ENCODE data around the gene TRABD. TPM values are rescaled to one million over a fixed set of nuclear protein-coding genes. Genes with fewer than 3 reads are reported as not detected.
"Not testable (repeated sequence)": the region's sequence is repeated elsewhere in the genome, so short reads cannot be mapped to it uniquely, and the experiment has no call there.

Gene TRABD
- total RNA-seq, 2 donors from 2014 or later: 108 to 125 TPM

DNA sequence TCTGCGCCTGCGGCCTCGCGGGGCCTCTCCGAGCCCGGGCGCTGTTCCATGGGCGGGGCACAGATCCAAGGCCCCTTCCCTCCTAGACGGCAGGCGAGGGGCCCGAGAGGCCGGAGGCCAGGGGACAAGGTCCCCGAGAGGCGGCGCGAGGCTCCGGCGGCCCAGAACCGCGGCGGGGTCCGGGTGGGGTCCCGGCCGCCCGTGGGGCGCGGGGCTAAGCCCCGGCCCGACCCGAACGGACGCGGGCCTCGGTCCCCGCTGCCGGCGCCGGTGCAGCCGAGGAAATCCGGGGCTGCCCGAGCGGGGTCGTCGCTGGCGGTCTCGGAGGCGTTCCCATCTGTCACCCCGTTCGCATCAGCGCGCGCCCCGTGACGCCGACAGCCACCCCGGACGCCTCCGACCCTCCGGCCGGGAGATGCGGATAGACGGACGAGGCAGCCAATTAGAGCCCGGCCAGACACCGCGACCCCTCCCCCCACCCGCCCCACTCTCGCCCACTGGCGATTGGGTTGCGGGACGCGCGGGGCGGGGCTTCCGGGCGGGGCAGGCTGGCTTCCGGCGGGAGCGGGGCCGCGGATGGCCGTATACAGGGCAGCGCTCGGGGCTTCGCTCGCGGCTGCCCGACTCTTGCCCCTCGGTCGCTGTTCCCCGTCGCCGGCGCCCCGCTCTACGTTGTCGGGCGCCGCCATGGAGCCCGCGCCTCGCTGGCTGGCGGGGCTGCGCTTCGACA is 14.9 kb downstream of the TRABD start, which contains the start of gene SELENOO:
Gene SELENOO, plus strand, starts transcription at position 551 of the 730 bp plus-strand sequence. Its CDS starts 26 bp downstream, at position 577.
- Mint-ChIP-seq H3K27me3 (ENCODE audit: low read depth) (no peaks in the 10 kb centered on the region), H3K4me1 (ENCODE audit: low read depth) (peaks cover 34% of the 10 kb centered on the region), H3K36me3 (ENCODE audit: insufficient read depth in 2 of 2) (peaks cover 4 to 5% of the 10 kb centered on the region in 2 donors), H3K9me3 (no peaks in the 10 kb centered on the region), H3K27ac (no peak within 1 kb of the TSS), H3K4me3 (peak within 1 kb of the TSS; percentile 83 to 91)
- DNase-seq (peak; percentile 94), ATAC-seq (replicated peaks in 1 of 2) (peak; percentile 89 to 91)

DNA sequence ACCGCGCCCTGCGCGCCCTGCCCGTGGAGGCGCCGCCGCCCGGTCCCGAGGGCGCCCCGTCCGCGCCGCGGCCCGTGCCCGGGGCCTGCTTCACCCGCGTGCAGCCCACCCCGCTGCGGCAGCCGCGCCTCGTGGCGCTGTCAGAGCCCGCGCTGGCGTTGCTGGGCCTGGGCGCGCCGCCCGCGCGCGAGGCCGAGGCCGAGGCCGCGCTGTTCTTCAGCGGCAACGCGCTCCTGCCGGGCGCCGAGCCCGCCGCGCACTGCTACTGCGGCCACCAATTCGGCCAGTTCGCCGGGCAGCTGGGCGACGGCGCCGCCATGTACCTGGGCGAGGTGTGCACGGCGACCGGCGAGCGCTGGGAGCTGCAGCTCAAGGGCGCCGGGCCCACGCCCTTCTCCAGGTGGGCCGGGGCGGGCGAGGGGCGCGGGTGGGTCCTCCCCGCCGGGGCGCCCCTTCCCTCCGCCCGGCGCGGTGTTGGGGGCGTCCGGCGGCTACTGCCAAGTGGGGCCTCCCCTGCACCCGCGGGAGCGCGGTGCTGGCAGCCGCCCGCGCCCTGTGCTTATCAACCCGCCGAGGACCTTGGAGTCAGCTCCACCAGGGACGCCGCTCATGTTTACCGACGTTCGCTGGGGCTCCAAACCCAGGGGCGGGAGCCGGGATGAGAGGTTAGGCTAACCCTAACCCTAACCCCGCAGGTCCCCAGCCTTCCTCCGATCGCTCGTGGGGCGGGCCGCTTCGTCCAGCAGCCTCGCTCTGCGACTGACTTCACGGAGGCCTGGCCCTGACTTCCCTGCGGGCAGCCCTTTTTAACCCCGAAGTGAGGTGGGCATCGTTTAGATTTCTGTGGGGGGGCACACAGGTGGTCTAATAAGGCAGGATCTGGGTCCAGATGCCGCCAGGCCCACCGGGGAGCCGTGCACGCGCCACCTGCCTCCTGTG is 15.7 kb downstream of the TRABD start:
- DNase-seq (no peak), ATAC-seq (replicated peaks in 1 of 2) (peak; percentile 41 to 42)
- Mint-ChIP-seq H3K36me3 (ENCODE audit: insufficient read depth in 2 of 2) (peaks cover 4 to 5% of the 10 kb centered on the region in 2 donors), H3K27me3 (ENCODE audit: low read depth) (no peaks in the 10 kb centered on the region), H3K4me1 (ENCODE audit: low read depth) (peaks cover 34% of the 10 kb centered on the region), H3K9me3 (no peaks in the 10 kb centered on the region), H3K27ac (peak overlapping the region; percentile 83), H3K4me3 (peak overlapping the region; percentile 83 to 91)

DNA sequence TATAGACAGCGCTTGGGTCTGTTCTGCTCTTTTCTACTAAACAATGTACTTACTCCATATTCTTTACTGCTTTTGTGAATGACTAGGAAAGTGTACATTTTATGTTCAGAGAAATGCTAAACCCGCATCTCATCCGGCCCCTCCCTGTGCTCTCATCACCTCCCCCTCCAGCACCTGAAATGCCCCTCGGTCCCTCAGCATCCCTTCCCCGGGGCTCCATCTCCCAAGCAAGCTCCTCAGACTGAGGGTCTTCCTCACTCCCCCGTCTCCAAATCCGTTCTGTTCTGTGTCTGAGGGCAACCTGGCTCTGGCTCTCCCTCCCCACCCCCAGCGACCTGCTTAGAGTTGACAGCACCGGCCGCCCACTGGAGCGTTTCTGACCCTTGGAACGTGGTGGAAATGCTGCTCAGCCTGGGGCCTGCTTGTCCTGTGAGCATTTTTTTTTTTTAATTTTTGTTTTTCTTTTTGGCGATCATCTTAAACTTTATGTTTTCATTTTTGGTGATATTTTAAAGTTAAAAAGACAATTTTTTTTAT is 16.5 kb downstream of the TRABD start:
- ATAC-seq (replicated peaks in 1 of 2) (no peak), DNase-seq (no peak)
- Mint-ChIP-seq H3K4me1 (ENCODE audit: low read depth) (peaks cover 34% of the 10 kb centered on the region), H3K27ac (peak overlapping the region; percentile 83), H3K36me3 (ENCODE audit: insufficient read depth in 2 of 2) (peaks cover 4 to 5% of the 10 kb centered on the region in 2 donors), H3K27me3 (ENCODE audit: low read depth) (no peaks in the 10 kb centered on the region), H3K9me3 (no peaks in the 10 kb centered on the region), H3K4me3 (peak overlapping the region; percentile 83 to 91)

- ATAC-seq (replicated peaks in 1 of 2) (no peak), DNase-seq (no peak)
- peaks cover 1 to 4% of the 10 kb centered on the region in 2 donors for H3K36me3 Mint-ChIP-seq (ENCODE audit: insufficient read depth in 2 of 2)
- peaks cover 34% of the 10 kb centered on the region for H3K4me1 Mint-ChIP-seq (ENCODE audit: low read depth)
- H3K4me3 Mint-ChIP-seq: no peak overlapping the region
- H3K27me3 Mint-ChIP-seq (ENCODE audit: low read depth): no peaks in the 10 kb centered on the region
- no peak overlapping the region for H3K27ac Mint-ChIP-seq
- no peaks in the 10 kb centered on the region for H3K9me3 Mint-ChIP-seq
Measured at GRCh38 chr22:50203288-50203687, 17.6 kb downstream of the TRABD start.

GRCh38 chr22:50204571-50204970 is 18.9 kb downstream of the TRABD start:
- ATAC-seq (replicated peaks in 1 of 2) (no peak), DNase-seq (no peak)
- Mint-ChIP-seq H3K9me3 (no peaks in the 10 kb centered on the region), H3K27ac (no peak overlapping the region), H3K4me1 (ENCODE audit: low read depth) (peaks cover 32% of the 10 kb centered on the region), H3K4me3 (no peak overlapping the region), H3K36me3 (ENCODE audit: insufficient read depth in 2 of 2) (peaks cover 1 to 4% of the 10 kb centered on the region in 2 donors), H3K27me3 (ENCODE audit: low read depth) (no peaks in the 10 kb centered on the region)

GRCh38 chr22:50204998-50205397 is 19.3 kb downstream of the TRABD start:
- not testable (repeated sequence) for ATAC-seq (replicated peaks in 1 of 2); DNase-seq; H3K9me3 Mint-ChIP-seq; H3K27me3 Mint-ChIP-seq (ENCODE audit: low read depth); H3K36me3 Mint-ChIP-seq (ENCODE audit: insufficient read depth in 2 of 2)
- peaks cover 32% of the 10 kb centered on the region for H3K4me1 Mint-ChIP-seq (ENCODE audit: low read depth)
- peak overlapping the region in 1 of 2 donors; percentile 20 for H3K4me3 Mint-ChIP-seq
- H3K27ac Mint-ChIP-seq: peak overlapping the region; percentile 5

DNA sequence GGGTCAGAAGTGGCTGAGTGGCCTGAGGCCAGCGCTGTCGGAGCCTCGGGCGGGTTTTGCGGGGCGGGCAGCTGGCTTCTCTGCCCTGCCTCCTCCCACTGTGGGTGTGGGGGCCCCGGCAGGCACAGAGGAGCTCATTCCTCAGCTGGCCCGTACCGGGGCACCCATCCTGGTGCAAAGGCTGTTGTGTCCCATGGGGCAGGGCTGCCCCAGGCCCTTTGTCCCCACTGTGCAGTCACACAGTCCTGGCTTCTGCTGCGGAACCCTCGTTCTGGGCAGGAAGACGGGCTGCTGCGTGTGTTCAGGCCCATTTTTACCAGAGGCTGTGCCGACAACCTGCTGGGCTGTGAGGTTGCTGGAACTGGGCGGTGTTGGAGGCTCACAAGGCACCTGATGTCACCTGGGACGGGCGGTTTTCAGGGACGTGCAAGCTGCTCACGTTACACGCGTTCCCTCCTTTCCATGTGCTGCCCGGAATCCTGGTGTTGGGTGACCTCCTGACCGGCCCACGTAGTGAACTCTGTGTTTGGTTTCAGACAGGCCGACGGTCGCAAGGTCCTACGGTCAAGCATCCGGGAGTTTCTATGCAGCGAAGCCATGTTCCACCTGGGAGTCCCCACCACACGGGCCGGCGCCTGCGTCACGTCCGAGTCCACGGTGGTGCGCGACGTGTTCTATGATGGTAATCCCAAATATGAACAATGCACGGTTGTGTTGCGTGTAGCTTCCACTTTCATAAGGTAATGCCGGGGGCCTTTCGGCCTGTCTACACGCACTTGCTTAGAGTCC is 20.3 kb downstream of the TRABD start:
- ATAC-seq (replicated peaks in 1 of 2) (no peak), DNase-seq (no peak)
- no peak overlapping the region for H3K27ac Mint-ChIP-seq
- no peak overlapping the region for H3K4me3 Mint-ChIP-seq
- no peaks in the 10 kb centered on the region for H3K9me3 Mint-ChIP-seq
- H3K36me3 Mint-ChIP-seq (ENCODE audit: insufficient read depth in 2 of 2): peaks cover 4 to 7% of the 10 kb centered on the region in 2 donors
- H3K27me3 Mint-ChIP-seq (ENCODE audit: low read depth): no peaks in the 10 kb centered on the region
- peaks cover 32% of the 10 kb centered on the region for H3K4me1 Mint-ChIP-seq (ENCODE audit: low read depth)

- Mint-ChIP-seq H3K4me1 (ENCODE audit: low read depth) (peaks cover 32% of the 10 kb centered on the region), H3K4me3 (no peak overlapping the region), H3K36me3 (ENCODE audit: insufficient read depth in 2 of 2) (peaks cover 4 to 7% of the 10 kb centered on the region in 2 donors), H3K27me3 (ENCODE audit: low read depth) (no peaks in the 10 kb centered on the region), H3K27ac (no peak overlapping the region), H3K9me3 (no peaks in the 10 kb centered on the region)
- DNase-seq: no peak
- ATAC-seq (replicated peaks in 1 of 2): no peak
Measured at GRCh38 chr22:50206599-50206998, 20.9 kb downstream of the TRABD start.

- Mint-ChIP-seq H3K4me3 (no peak overlapping the region), H3K9me3 (no peaks in the 10 kb centered on the region), H3K36me3 (ENCODE audit: insufficient read depth in 2 of 2) (peaks cover 4 to 7% of the 10 kb centered on the region in 2 donors), H3K4me1 (ENCODE audit: low read depth) (peaks cover 23% of the 10 kb centered on the region), H3K27ac (no peak overlapping the region), H3K27me3 (ENCODE audit: low read depth) (no peaks in the 10 kb centered on the region)
- no peak for ATAC-seq (replicated peaks in 1 of 2)
- no peak for DNase-seq
Measured at GRCh38 chr22:50207383-50208140, 21.8 kb downstream of the TRABD start.

DNA sequence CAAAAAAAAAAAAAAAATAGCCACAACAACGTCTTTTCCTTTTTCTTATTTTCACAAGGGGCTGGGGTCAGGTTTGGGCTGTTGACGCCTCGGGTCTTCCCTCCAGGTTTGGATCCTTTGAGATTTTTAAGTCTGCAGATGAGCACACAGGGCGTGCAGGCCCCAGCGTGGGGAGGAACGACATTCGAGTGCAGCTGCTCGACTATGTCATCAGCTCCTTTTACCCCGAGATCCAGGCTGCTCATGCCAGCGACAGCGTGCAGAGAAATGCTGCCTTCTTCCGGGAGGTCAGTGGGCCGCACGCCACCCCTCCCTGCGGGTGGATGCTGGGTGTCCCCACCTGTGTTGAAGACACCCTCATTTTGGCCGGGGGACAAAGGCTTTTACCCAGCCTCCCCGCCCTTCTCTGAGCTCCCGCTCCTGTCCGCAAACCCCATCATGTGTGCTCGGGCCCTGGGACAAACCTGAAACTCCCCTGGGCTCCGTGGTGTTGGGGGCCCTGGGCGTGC is 22.8 kb downstream of the TRABD start:
- no peak overlapping the region for H3K27ac Mint-ChIP-seq
- H3K9me3 Mint-ChIP-seq: no peaks in the 10 kb centered on the region
- no peak overlapping the region for H3K4me3 Mint-ChIP-seq
- ATAC-seq (replicated peaks in 1 of 2) (no peak), DNase-seq (no peak)
- no peaks in the 10 kb centered on the region for H3K27me3 Mint-ChIP-seq (ENCODE audit: low read depth)
- H3K36me3 Mint-ChIP-seq (ENCODE audit: insufficient read depth in 2 of 2): peaks cover 4 to 8% of the 10 kb centered on the region in 2 donors
- peaks cover 19% of the 10 kb centered on the region for H3K4me1 Mint-ChIP-seq (ENCODE audit: low read depth)

GRCh38 chr22:50208939-50209892 is 23.5 kb downstream of the TRABD start:
- Mint-ChIP-seq H3K36me3 (ENCODE audit: insufficient read depth in 2 of 2) (peaks cover 4 to 7% of the 10 kb centered on the region in 2 donors), H3K27ac (peak overlapping the region; percentile 27), H3K4me3 (no peak overlapping the region), H3K4me1 (ENCODE audit: low read depth) (peaks cover 12% of the 10 kb centered on the region), H3K27me3 (ENCODE audit: low read depth) (no peaks in the 10 kb centered on the region), H3K9me3 (no peaks in the 10 kb centered on the region)
- DNase-seq (no peak), ATAC-seq (replicated peaks in 1 of 2) (peak; percentile 21 to 29)

Measured in activated T-cell treated with anti-CD3 and anti-CD28 coated beads, Interleukin-2, amount 50 U/mL, for 72 hours (primary cell).